Vagina (tissue), 2 donors: ENCODE results near the gene LDLRAD3. TPM values are rescaled to one million over a fixed set of nuclear protein-coding genes. Genes with fewer than 3 reads are reported as not detected.
A peak's percentile ranks its signal among the peaks of the same experiment; 100 is the strongest.

ENCODE experiments used
- DNase-seq, 2 donors: peaks; one replicate each; pipeline ENCODE4 v3.0.0-alpha.2; 2017; ENCODE audit errors: extremely low spot score in 2 of 2
- H3K27ac ChIP-seq: fragments of 200-600 bp; sonication (generic); one replicate; pipeline ENCODE4 v1.5.1; 2019
- H3K27me3 ChIP-seq: fragments of 200-600 bp; sonication (generic); one replicate; pipeline ENCODE4 v1.5.1; 2019
- H3K36me3 ChIP-seq, 2 donors: fragments of 200-600 bp; sonication (generic); one replicate each; pipeline ENCODE4 v1.5.1; 2017 to 2019
- H3K4me1 ChIP-seq: fragments of 200-600 bp; sonication (generic); one replicate; pipeline ENCODE4 v1.5.1; 2019
- H3K4me3 ChIP-seq, 2 donors: fragments of 200-600 bp; sonication (generic); 1 replicate in 1 of 2; 2 replicates in 1 of 2; pipeline ENCODE4 v1.5.1; 2016 to 2019
- H3K9me3 ChIP-seq: fragments of 200-600 bp; sonication (generic); one replicate; pipeline ENCODE4 v1.5.1; 2019
- POLR2A ChIP-seq, 2 donors: fragments of 450-650 bp; IDR thresholded peaks; one replicate each; pipeline ENCODE4 v1.6.1; 2017; ENCODE audit warnings: antibody characterized with exemption in 2 of 2, mild to moderate bottlenecking in 2 of 2, moderate library complexity in 2 of 2
- POLR2AphosphoS5 ChIP-seq, 2 donors: sonication (generic); formaldehyde crosslinking; IDR thresholded peaks; one replicate each; pipeline ENCODE4 v1.9.0; 2017; ENCODE audit warnings: antibody characterized with exemption in 2 of 2, mild to moderate bottlenecking in 2 of 2, low read depth in 1 of 2; ENCODE audit not compliant: insufficient read depth in 1 of 2
- intact Hi-C: fragments of 100-400 bp; cut with DNase I; formaldehyde crosslinking; loops from one replicate; pipeline ENCODE4 v1.15.1; 2023
- total RNA-seq: library from RNA; depleted of rRNA; stranded (reverse); fragments of >200 nt; gene quantifications from one replicate; pipeline ENCODE4 v1.2.3, GENCODE V29; 2016
- TF ChIP-seq, protein P1 (sequence below), 3 experiments: fragments of 450-650 bp in 2 of 3; fragments of 200-600 bp in 1 of 3; sonication (generic) in 1 of 3; IDR thresholded peaks; one replicate each; pipeline ENCODE4 v1.5.1; 2017 to 2019; ENCODE audit warnings: antibody characterized with exemption in 3 of 3, mild to moderate bottlenecking in 2 of 3, moderate library complexity in 2 of 3

LDLRAD3 gene
- total RNA-seq, 1 donor from 2014 or later, result 34.4 TPM

DNA sequence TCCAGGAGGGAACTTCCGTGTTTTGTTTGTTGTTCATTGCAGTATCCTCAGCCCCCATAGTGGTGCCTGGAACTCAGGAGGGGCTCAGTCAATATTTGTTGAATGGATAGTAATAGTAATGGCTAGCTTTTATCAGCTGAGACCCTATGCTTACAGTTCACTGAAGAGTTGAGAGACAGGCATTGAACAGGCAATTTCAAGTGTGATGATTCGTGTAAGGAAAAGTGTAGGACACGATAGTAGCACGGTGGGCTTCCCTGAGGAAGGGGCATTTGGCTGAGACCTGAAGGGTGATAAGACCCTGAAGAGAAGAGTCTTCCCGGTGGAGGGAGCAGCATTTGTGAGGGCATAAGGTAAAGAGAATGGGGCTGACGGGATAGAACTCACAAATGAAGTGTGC is 186.1 kb downstream of the LDLRAD3 start:
- DNase-seq, result no peak
- Histone ChIP-seq H3K36me3 (no peaks in the 10 kb centered on the region), H3K4me1 (peaks cover 7% of the 10 kb centered on the region), H3K27ac (no peak overlapping the region), H3K27me3 (no peaks in the 10 kb centered on the region), H3K9me3 (no peaks in the 10 kb centered on the region), H3K4me3 (no peak overlapping the region)
- intact Hi-C loops, result loop anchor here (10.0 kb wide), 2 partner anchors 285 to 515 kb away; partner anchors contain the start of gene FJX1
- no peak for TF ChIP-seq POLR2A (IDR thresholded peaks at IDR 0.05)
- TF ChIP-seq POLR2AphosphoS5 (IDR thresholded peaks at IDR 0.05; ENCODE audit: insufficient read depth in 1 of 2, low read depth in 1 of 2), result no peak
- TF ChIP-seq, protein P1, sequence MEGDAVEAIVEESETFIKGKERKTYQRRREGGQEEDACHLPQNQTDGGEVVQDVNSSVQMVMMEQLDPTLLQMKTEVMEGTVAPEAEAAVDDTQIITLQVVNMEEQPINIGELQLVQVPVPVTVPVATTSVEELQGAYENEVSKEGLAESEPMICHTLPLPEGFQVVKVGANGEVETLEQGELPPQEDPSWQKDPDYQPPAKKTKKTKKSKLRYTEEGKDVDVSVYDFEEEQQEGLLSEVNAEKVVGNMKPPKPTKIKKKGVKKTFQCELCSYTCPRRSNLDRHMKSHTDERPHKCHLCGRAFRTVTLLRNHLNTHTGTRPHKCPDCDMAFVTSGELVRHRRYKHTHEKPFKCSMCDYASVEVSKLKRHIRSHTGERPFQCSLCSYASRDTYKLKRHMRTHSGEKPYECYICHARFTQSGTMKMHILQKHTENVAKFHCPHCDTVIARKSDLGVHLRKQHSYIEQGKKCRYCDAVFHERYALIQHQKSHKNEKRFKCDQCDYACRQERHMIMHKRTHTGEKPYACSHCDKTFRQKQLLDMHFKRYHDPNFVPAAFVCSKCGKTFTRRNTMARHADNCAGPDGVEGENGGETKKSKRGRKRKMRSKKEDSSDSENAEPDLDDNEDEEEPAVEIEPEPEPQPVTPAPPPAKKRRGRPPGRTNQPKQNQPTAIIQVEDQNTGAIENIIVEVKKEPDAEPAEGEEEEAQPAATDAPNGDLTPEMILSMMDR (IDR thresholded peaks at IDR 0.05), result no peak

DNA sequence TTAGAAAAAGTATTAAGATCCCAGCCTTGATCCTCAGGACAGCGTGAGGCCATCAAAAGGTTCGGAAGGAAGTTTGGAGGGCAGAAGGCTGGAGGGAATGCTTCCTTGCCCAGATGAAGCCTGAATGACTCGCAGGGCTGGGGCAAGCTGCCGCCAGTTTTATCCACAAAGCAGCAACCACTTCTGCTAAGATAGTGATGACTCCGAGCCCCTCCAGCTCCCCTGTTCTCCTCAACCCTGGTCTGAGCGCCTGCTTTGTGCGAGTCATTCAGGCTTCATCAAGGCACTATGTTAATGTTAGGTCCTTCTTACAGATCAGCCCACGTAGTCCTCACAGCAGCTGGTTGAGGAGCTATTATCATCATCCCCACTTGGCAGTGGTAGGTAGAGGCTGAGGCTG is 186.5 kb downstream of the LDLRAD3 start:
- Histone ChIP-seq H3K27me3 (no peaks in the 10 kb centered on the region), H3K27ac (no peak overlapping the region), H3K4me3 (no peak overlapping the region), H3K36me3 (no peaks in the 10 kb centered on the region), H3K4me1 (peaks cover 7% of the 10 kb centered on the region), H3K9me3 (no peaks in the 10 kb centered on the region)
- TF ChIP-seq, protein P1 (IDR thresholded peaks at IDR 0.05), result no peak
- no peak for TF ChIP-seq POLR2A (IDR thresholded peaks at IDR 0.05)
- TF ChIP-seq POLR2AphosphoS5 (IDR thresholded peaks at IDR 0.05; ENCODE audit: insufficient read depth in 1 of 2, low read depth in 1 of 2), result no peak
- intact Hi-C loops, result loop anchor here (10.0 kb wide), 2 partner anchors 286 to 516 kb away; partner anchors contain the start of gene FJX1
- DNase-seq, result no peak

- Histone ChIP-seq H3K27me3 (no peaks in the 10 kb centered on the region), H3K27ac (peak overlapping the region; percentile 22), H3K4me1 (peaks cover 7% of the 10 kb centered on the region), H3K4me3 (no peak overlapping the region), H3K9me3 (no peaks in the 10 kb centered on the region), H3K36me3 (no peaks in the 10 kb centered on the region)
- TF ChIP-seq, protein P1 (IDR thresholded peaks at IDR 0.05), result peak in 2 of 3 experiments; percentile 56 to 57
- no peak for TF ChIP-seq POLR2AphosphoS5 (IDR thresholded peaks at IDR 0.05; ENCODE audit: insufficient read depth in 1 of 2, low read depth in 1 of 2)
- no peak for TF ChIP-seq POLR2A (IDR thresholded peaks at IDR 0.05)
- intact Hi-C loops, result loop anchor here (10.0 kb wide), 2 partner anchors 287 to 517 kb away; partner anchors contain the start of gene FJX1
- no peak for DNase-seq
Observed at GRCh38 chr11:36131721-36132397, 188.0 kb downstream of the LDLRAD3 start.

- Histone ChIP-seq H3K4me1 (peaks cover 7% of the 10 kb centered on the region), H3K9me3 (no peaks in the 10 kb centered on the region), H3K27me3 (no peaks in the 10 kb centered on the region), H3K27ac (no peak overlapping the region), H3K4me3 (no peak overlapping the region), H3K36me3 (no peaks in the 10 kb centered on the region)
- no peak for DNase-seq
- intact Hi-C loops, result loop anchor here (10.0 kb wide), 2 partner anchors 288 to 518 kb away; partner anchors contain the start of gene FJX1
- TF ChIP-seq, protein P1 (IDR thresholded peaks at IDR 0.05), result no peak
- TF ChIP-seq POLR2A (IDR thresholded peaks at IDR 0.05), result no peak
- TF ChIP-seq POLR2AphosphoS5 (IDR thresholded peaks at IDR 0.05; ENCODE audit: insufficient read depth in 1 of 2, low read depth in 1 of 2), result no peak
Observed at GRCh38 chr11:36132940-36133339, 189.1 kb downstream of the LDLRAD3 start.

- no peak for TF ChIP-seq POLR2AphosphoS5 (IDR thresholded peaks at IDR 0.05; ENCODE audit: insufficient read depth in 1 of 2, low read depth in 1 of 2)
- TF ChIP-seq POLR2A (IDR thresholded peaks at IDR 0.05), result no peak
- TF ChIP-seq, protein P1 (IDR thresholded peaks at IDR 0.05), result no peak
- intact Hi-C loops, result loop anchor here (10.0 kb wide), 2 partner anchors 290 to 520 kb away; partner anchors contain the start of gene FJX1
- no peak overlapping the region for H3K27ac ChIP-seq
- no peaks in the 10 kb centered on the region for H3K27me3 ChIP-seq
- no peaks in the 10 kb centered on the region for H3K9me3 ChIP-seq
- no peak overlapping the region for H3K4me3 ChIP-seq
- DNase-seq, result no peak
- no peaks in the 10 kb centered on the region for H3K36me3 ChIP-seq
- peaks cover 7% of the 10 kb centered on the region for H3K4me1 ChIP-seq
Observed at GRCh38 chr11:36135076-36135475, 191.2 kb downstream of the LDLRAD3 start.
